ENCODE data around the gene KRT31. TPM values are rescaled to one million over a fixed set of nuclear protein-coding genes. Genes with fewer than 3 reads are reported as not detected.
"Not testable (repeated sequence)": the region's sequence is repeated elsewhere in the genome, so short reads cannot be mapped to it uniquely, and the experiment has no call there.

KRT31 gene
- total and polyA plus RNA-seq, 2 of the 13 experiments (the other 11 are each of a cell fraction or from before 2014, with no cell fraction given) = 0.05 TPM; not detected in 1

DNA sequence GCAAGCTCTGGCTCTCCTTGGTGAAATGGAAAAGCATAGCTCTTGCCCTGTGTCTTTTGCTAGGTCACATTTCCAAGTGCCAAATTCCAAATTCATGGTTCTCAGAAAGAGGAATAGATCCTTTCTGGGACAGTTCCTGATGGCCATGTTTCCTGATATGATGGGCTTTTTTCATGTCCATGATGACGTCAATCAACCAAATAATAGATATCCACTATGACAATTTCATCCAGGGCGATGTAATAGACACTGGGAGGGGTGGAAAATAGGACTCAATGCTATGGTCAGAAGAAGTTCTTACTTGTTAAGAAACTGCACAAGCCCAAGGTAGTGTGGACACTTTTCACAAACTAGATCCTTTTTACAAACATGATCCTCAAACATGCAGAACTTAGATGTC is 46.2 kb downstream of the KRT31 start:
- Histone ChIP-seq H4K20me1 (ENCODE audit: insufficient read depth, low read length) (no peaks in the 10 kb centered on the region), H3K27me3 (ENCODE audit: control insufficient read depth in 1 of 2, insufficient read depth in 2 of 2, low read length in 2 of 2) (peaks cover 0 to 7% of the 10 kb centered on the region in 2 experiments; a peak in 2 of 5 replicates), H3K27ac (ENCODE audit: extremely low read length, insufficient read depth, low read length) (no peak overlapping the region), H3K4me3 (replicated peaks in 1 of 3; ENCODE audit: insufficient read depth in 1 of 3, low read depth in 2 of 3, low read length in 3 of 3) (no peak overlapping the region), H3K9ac (ENCODE audit: insufficient read depth, low read depth, low read length) (no peak overlapping the region), H3K79me2 (ENCODE audit: insufficient read depth, low read length) (no peaks in the 10 kb centered on the region), H3K4me2 (ENCODE audit: low read depth, low read length) (no peak overlapping the region), H3K36me3 (replicated peaks in 1 of 2; ENCODE audit: control insufficient read depth in 1 of 2, insufficient read depth in 2 of 2, low read length in 2 of 2) (no peaks in the 10 kb centered on the region), H3K4me1 (ENCODE audit: insufficient read depth, low read length) (no peaks in the 10 kb centered on the region), H2AFZ (ENCODE audit: low read length) (no peak overlapping the region), H3K9me3 (ENCODE audit: low read length) (no peaks in the 10 kb centered on the region)
- POLR2A ChIA-PET = no interaction called here
- TF ChIP-seq, protein P1, sequence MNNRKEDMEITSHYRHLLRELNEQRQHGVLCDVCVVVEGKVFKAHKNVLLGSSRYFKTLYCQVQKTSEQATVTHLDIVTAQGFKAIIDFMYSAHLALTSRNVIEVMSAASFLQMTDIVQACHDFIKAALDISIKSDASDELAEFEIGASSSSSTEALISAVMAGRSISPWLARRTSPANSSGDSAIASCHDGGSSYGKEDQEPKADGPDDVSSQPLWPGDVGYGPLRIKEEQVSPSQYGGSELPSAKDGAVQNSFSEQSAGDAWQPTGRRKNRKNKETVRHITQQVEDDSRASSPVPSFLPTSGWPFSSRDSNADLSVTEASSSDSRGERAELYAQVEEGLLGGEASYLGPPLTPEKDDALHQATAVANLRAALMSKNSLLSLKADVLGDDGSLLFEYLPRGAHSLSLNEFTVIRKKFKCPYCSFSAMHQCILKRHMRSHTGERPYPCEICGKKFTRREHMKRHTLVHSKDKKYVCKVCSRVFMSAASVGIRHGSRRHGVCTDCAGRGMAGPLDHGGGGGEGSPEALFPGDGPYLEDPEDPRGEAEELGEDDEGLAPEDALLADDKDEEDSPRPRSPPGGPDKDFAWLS (CRISPR knock-in tag; IDR thresholded peaks at IDR 0.05; ENCODE audit: borderline replicate concordance) = no peak
- TF ChIP-seq CREB1 (IDR thresholded peaks at IDR 0.05) = peak; percentile 92
- no peak for TF ChIP-seq CREB1 (CRISPR knock-in tag; IDR thresholded peaks at IDR 0.05)
- no peak for TF ChIP-seq ZMAT3 (CRISPR knock-in tag; conservative IDR thresholded peaks at IDR 0.05)
- peak; percentile 85 for TF ChIP-seq ATF7 (IDR thresholded peaks at IDR 0.05)
- TF ChIP-seq ATF7 (CRISPR knock-in tag; IDR thresholded peaks at IDR 0.05) = no peak
- CTCF ChIA-PET (ENCODE audit: low intra/inter-chr PET ratio, low total read pairs) = no interaction called here
- BruUV-seq (replicated peaks) = no TSS peak
- FAIRE-seq (no peak), ATAC-seq (no peak), DNase-seq (ENCODE audit: low spot score) (no peak)
- WGBS (ENCODE audit: low lambda C conversion rate) = 0% methylated on average over 2 of the region's 2 CpGs
- in situ Hi-C loops (cut with HindIII; ENCODE audit: extremely low pct_ligation_motif_present, low pct_unique_long_range_greater_than_20kb) (no loop called here), intact Hi-C loops (cut with micrococcal nuclease; ENCODE audit: unreplicated experiment) (no loop called here)

GRCh38 chr17:41350381-41350878 is 47.0 kb downstream of the KRT31 start, which contains the start of gene KRT33A:
TSS of gene KRT33A (minus strand) at chr17:41350828. CDS start at chr17:41350767, 61 bp downstream.
- H3K27ac ChIP-seq (ENCODE audit: extremely low read length, insufficient read depth, low read length); intact Hi-C loops (cut with micrococcal nuclease; ENCODE audit: unreplicated experiment); POLR2A ChIA-PET; H3K36me3 ChIP-seq (replicated peaks in 1 of 2; ENCODE audit: control insufficient read depth in 1 of 2, insufficient read depth in 2 of 2, low read length in 2 of 2); H3K27me3 ChIP-seq (ENCODE audit: control insufficient read depth in 1 of 2, insufficient read depth in 2 of 2, low read length in 2 of 2); H3K4me2 ChIP-seq (ENCODE audit: low read depth, low read length); H3K9ac ChIP-seq (ENCODE audit: insufficient read depth, low read depth, low read length); H2AFZ ChIP-seq (ENCODE audit: low read length); BruUV-seq (replicated peaks); H4K20me1 ChIP-seq (ENCODE audit: insufficient read depth, low read length); CTCF ChIA-PET (ENCODE audit: low intra/inter-chr PET ratio, low total read pairs); ATAC-seq; H3K79me2 ChIP-seq (ENCODE audit: insufficient read depth, low read length); in situ Hi-C loops (cut with HindIII; ENCODE audit: extremely low pct_ligation_motif_present, low pct_unique_long_range_greater_than_20kb); H3K4me3 ChIP-seq (replicated peaks in 1 of 3; ENCODE audit: insufficient read depth in 1 of 3, low read depth in 2 of 3, low read length in 3 of 3); DNase-seq (ENCODE audit: low spot score); H3K4me1 ChIP-seq (ENCODE audit: insufficient read depth, low read length); FAIRE-seq; H3K9me3 ChIP-seq (ENCODE audit: low read length): not testable (repeated sequence)
- 45% methylated on average over 16 of the region's 16 CpGs for WGBS (ENCODE audit: low lambda C conversion rate)
